ENCODE measurements around the gene ARPC2. TPM values are rescaled to one million over a fixed set of nuclear protein-coding genes. Genes with fewer than 3 reads are reported as not detected.
A peak's percentile ranks its signal among the peaks of the same experiment; 100 is the strongest.

ARPC2 gene
- total RNA-seq, 1 donor from 2014 or later: 135 TPM

GRCh38 chr2:218265626-218266025, 48.6 kb downstream of the ARPC2 start:
- intact Hi-C loops (cut with micrococcal nuclease): no loop called here
- H3K4me1 ChIP-seq: peaks cover 68% of the 10 kb centered on the region
- no peak overlapping the region for H3K4me3 ChIP-seq
- H3K9me3 ChIP-seq (replicated peaks): no peaks in the 10 kb centered on the region
- no peak overlapping the region for H3K27ac ChIP-seq (replicated peaks)
- H3K36me3 ChIP-seq: peaks cover 55% of the 10 kb centered on the region
- H3K27me3 ChIP-seq (ENCODE audit: low read depth): no peaks in the 10 kb centered on the region
- DNase-seq: no peak
- no peak for TF ChIP-seq CTCF (IDR thresholded peaks at IDR 0.05; ENCODE audit: borderline replicate concordance)

- peaks cover 68% of the 10 kb centered on the region for H3K4me1 ChIP-seq
- no peaks in the 10 kb centered on the region for H3K9me3 ChIP-seq (replicated peaks)
- intact Hi-C loops (cut with micrococcal nuclease): no loop called here
- no peaks in the 10 kb centered on the region for H3K27me3 ChIP-seq (ENCODE audit: low read depth)
- H3K36me3 ChIP-seq: peaks cover 55% of the 10 kb centered on the region
- no peak overlapping the region for H3K27ac ChIP-seq (replicated peaks)
- TF ChIP-seq CTCF (IDR thresholded peaks at IDR 0.05; ENCODE audit: borderline replicate concordance): no peak
- DNase-seq: no peak
- no peak overlapping the region for H3K4me3 ChIP-seq
Observed at GRCh38 chr2:218266316-218266979, 49.5 kb downstream of the ARPC2 start.

GRCh38 chr2:218267259-218267658, 50.3 kb downstream of the ARPC2 start:
- peaks cover 55% of the 10 kb centered on the region for H3K36me3 ChIP-seq
- intact Hi-C loops (cut with micrococcal nuclease): no loop called here

GRCh38 chr2:218269900-218270720, 53.1 kb downstream of the ARPC2 start, which contains the start of the genes AAMP and PNKD:
Gene AAMP (minus strand): TSS chr2:218270137. CDS start chr2:218270086, 51 bp downstream.
Gene PNKD (plus strand): TSS chr2:218270519. CDS start chr2:218270536, 17 bp downstream.
- intact Hi-C loops (cut with micrococcal nuclease): no loop called here
- Histone ChIP-seq H3K36me3 (peaks cover 53% of the 10 kb centered on the region), H3K4me1 (peaks cover 72% of the 10 kb centered on the region)

More at GRCh38 chr2:218267259-218267658, 50.3 kb downstream of the ARPC2 start:
- Histone ChIP-seq H3K27ac (replicated peaks) (no peak overlapping the region), H3K4me1 (peaks cover 68% of the 10 kb centered on the region), H3K27me3 (ENCODE audit: low read depth) (no peaks in the 10 kb centered on the region), H3K9me3 (replicated peaks) (no peaks in the 10 kb centered on the region), H3K4me3 (no peak overlapping the region)
- TF ChIP-seq CTCF (IDR thresholded peaks at IDR 0.05; ENCODE audit: borderline replicate concordance): no peak
- no peak for DNase-seq

More at GRCh38 chr2:218269900-218270720, 53.1 kb downstream of the ARPC2 start, which contains the start of the genes AAMP and PNKD:
- H3K27me3 ChIP-seq (ENCODE audit: low read depth): no peaks in the 10 kb centered on the region
- peak within 1 kb of the TSS; percentile 95 for H3K4me3 ChIP-seq
- TF ChIP-seq CTCF (IDR thresholded peaks at IDR 0.05; ENCODE audit: borderline replicate concordance): peak; percentile 33
- peak; percentile 100 for DNase-seq
- no peaks in the 10 kb centered on the region for H3K9me3 ChIP-seq (replicated peaks)
- H3K27ac ChIP-seq (replicated peaks): peak within 1 kb of the TSS; percentile 88
